Measurements from ENCODE around the gene MPDZ.

DNA sequence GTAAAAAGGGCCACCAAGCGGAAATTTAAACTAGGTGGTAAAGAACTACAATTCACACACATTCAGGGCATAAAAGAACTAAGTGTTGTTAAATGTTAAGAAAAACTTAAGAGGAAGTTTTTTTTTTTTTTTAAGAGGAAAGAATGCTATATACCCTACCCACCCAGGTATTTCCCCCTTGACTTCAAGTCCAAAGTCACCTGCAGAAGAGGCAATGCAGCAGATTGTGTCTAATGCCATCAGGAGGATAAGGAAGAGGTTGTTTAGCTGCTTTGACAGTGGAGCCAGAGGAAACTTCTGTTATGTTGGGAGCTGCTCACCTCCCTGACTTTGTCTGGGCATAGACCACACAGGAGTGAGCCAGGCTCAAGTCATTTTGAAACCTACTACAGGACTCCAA is 69.2 kb downstream of the MPDZ start:
- no peak for TF ChIP-seq GABPA (IDR thresholded peaks at IDR 0.05; ENCODE audit: low read depth, low read length)
- no peak for TF ChIP-seq GABPA (CRISPR knock-in tag; IDR thresholded peaks at IDR 0.05; ENCODE audit: low read depth)
- no peak for TF ChIP-seq SPEN (CRISPR knock-in tag; IDR thresholded peaks at IDR 0.05; ENCODE audit: low read depth)
- TF ChIP-seq ZNF282 (IDR thresholded peaks at IDR 0.05; ENCODE audit: partially characterized antibody): no peak
- no peak for TF ChIP-seq ZNF841 (CRISPR knock-in tag; IDR thresholded peaks at IDR 0.05; ENCODE audit: borderline replicate concordance)
